ENCODE data around the gene PRDM16. TPM values are rescaled to one million over a fixed set of nuclear protein-coding genes. Genes with fewer than 3 reads are reported as not detected.

PRDM16 gene
- total RNA-seq, 1 experiment from 2014 or later, result 1.6 TPM

DNA sequence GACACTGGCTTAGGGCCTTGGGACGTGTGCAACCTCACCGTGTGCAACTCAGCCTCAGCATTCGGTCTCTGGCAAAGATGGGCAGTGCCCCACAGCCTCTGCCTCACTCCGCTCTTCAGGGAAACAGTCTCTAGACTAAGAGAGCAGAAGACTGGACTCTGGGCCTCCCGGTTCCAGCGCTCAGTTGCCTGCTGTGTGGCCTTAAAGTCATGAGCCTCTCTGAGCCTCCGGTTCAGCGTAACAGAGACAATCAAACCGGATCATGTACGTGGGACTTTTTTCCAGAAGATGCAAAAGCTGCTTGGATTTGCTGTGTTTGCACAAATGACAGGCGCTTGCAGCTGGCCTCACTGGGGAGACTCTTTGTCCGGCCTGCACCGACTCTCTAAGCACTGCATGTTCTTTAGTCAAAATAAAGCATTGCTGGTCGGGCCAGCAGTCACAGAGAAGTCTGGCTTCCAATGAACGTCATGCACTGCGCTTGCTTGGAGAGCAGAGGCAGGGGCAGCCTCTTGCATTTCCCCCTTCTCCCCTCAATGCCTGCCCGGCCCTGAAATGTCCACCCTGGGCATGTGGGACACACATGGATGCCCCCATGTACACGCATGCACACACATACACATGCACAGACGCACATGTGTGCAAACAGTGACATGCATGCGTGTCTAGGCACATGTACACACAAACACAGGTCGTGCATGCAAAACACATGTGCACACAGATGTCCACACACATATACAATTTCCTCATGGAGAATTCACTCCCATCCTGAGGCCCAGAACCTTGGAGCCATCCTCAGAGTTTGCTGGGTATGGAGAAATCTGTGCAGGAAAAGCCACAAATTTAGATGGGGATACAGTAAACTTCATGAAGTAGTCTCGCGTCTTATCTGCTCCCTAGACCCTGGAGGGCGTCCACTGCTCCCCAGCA, 152.4 kb downstream of the PRDM16 start:
- TF ChIP-seq FOXP1 (CRISPR knock-in tag; IDR thresholded peaks at IDR 0.05; ENCODE audit: borderline replicate concordance) (no peak), ZNF263 (CRISPR knock-in tag; IDR thresholded peaks at IDR 0.05; ENCODE audit: low read depth) (no peak), GRHL2 (CRISPR knock-in tag; IDR thresholded peaks at IDR 0.05; ENCODE audit: insufficient replicate concordance, severe bottlenecking) (no peak), CREB1 (CRISPR knock-in tag; IDR thresholded peaks at IDR 0.05) (no peak), SOX15 (CRISPR knock-in tag; IDR thresholded peaks at IDR 0.05) (no peak), FOXK1 (CRISPR knock-in tag; IDR thresholded peaks at IDR 0.05) (no peak), IRF2 (CRISPR knock-in tag; IDR thresholded peaks at IDR 0.05; ENCODE audit: borderline replicate concordance, low read depth) (no peak), GTF2I (CRISPR knock-in tag; conservative IDR thresholded peaks at IDR 0.05) (no peak), NFATC4 (CRISPR knock-in tag; IDR thresholded peaks at IDR 0.05) (no peak), NR1H2 (CRISPR knock-in tag; IDR thresholded peaks at IDR 0.05) (no peak), JAZF1 (CRISPR knock-in tag; IDR thresholded peaks at IDR 0.05) (no peak)
- TF ChIP-seq, protein P1, sequence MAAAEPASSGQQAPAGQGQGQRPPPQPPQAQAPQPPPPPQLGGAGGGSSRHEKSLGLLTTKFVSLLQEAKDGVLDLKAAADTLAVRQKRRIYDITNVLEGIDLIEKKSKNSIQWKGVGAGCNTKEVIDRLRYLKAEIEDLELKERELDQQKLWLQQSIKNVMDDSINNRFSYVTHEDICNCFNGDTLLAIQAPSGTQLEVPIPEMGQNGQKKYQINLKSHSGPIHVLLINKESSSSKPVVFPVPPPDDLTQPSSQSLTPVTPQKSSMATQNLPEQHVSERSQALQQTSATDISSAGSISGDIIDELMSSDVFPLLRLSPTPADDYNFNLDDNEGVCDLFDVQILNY (CRISPR knock-in tag; IDR thresholded peaks at IDR 0.05), result no peak
- TF ChIP-seq, protein P2, sequence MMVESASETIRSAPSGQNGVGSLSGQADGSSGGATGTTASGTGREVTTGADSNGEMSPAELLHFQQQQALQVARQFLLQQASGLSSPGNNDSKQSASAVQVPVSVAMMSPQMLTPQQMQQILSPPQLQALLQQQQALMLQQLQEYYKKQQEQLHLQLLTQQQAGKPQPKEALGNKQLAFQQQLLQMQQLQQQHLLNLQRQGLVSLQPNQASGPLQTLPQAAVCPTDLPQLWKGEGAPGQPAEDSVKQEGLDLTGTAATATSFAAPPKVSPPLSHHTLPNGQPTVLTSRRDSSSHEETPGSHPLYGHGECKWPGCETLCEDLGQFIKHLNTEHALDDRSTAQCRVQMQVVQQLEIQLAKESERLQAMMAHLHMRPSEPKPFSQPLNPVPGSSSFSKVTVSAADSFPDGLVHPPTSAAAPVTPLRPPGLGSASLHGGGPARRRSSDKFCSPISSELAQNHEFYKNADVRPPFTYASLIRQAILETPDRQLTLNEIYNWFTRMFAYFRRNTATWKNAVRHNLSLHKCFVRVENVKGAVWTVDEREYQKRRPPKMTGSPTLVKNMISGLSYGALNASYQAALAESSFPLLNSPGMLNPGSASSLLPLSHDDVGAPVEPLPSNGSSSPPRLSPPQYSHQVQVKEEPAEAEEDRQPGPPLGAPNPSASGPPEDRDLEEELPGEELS (CRISPR knock-in tag; IDR thresholded peaks at IDR 0.05), result no peak
- TF ChIP-seq, protein P3, sequence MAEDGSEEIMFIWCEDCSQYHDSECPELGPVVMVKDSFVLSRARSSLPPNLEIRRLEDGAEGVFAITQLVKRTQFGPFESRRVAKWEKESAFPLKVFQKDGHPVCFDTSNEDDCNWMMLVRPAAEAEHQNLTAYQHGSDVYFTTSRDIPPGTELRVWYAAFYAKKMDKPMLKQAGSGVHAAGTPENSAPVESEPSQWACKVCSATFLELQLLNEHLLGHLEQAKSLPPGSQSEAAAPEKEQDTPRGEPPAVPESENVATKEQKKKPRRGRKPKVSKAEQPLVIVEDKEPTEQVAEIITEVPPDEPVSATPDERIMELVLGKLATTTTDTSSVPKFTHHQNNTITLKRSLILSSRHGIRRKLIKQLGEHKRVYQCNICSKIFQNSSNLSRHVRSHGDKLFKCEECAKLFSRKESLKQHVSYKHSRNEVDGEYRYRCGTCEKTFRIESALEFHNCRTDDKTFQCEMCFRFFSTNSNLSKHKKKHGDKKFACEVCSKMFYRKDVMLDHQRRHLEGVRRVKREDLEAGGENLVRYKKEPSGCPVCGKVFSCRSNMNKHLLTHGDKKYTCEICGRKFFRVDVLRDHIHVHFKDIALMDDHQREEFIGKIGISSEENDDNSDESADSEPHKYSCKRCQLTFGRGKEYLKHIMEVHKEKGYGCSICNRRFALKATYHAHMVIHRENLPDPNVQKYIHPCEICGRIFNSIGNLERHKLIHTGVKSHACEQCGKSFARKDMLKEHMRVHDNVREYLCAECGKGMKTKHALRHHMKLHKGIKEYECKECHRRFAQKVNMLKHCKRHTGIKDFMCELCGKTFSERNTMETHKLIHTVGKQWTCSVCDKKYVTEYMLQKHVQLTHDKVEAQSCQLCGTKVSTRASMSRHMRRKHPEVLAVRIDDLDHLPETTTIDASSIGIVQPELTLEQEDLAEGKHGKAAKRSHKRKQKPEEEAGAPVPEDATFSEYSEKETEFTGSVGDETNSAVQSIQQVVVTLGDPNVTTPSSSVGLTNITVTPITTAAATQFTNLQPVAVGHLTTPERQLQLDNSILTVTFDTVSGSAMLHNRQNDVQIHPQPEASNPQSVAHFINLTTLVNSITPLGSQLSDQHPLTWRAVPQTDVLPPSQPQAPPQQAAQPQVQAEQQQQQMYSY (CRISPR knock-in tag; IDR thresholded peaks at IDR 0.05), result no peak
- TF ChIP-seq, protein P4, sequence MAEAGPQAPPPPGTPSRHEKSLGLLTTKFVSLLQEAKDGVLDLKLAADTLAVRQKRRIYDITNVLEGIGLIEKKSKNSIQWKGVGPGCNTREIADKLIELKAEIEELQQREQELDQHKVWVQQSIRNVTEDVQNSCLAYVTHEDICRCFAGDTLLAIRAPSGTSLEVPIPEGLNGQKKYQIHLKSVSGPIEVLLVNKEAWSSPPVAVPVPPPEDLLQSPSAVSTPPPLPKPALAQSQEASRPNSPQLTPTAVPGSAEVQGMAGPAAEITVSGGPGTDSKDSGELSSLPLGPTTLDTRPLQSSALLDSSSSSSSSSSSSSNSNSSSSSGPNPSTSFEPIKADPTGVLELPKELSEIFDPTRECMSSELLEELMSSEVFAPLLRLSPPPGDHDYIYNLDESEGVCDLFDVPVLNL (CRISPR knock-in tag; IDR thresholded peaks at IDR 0.05; ENCODE audit: borderline replicate concordance, low read depth), result no peak
- TF ChIP-seq, protein P5, sequence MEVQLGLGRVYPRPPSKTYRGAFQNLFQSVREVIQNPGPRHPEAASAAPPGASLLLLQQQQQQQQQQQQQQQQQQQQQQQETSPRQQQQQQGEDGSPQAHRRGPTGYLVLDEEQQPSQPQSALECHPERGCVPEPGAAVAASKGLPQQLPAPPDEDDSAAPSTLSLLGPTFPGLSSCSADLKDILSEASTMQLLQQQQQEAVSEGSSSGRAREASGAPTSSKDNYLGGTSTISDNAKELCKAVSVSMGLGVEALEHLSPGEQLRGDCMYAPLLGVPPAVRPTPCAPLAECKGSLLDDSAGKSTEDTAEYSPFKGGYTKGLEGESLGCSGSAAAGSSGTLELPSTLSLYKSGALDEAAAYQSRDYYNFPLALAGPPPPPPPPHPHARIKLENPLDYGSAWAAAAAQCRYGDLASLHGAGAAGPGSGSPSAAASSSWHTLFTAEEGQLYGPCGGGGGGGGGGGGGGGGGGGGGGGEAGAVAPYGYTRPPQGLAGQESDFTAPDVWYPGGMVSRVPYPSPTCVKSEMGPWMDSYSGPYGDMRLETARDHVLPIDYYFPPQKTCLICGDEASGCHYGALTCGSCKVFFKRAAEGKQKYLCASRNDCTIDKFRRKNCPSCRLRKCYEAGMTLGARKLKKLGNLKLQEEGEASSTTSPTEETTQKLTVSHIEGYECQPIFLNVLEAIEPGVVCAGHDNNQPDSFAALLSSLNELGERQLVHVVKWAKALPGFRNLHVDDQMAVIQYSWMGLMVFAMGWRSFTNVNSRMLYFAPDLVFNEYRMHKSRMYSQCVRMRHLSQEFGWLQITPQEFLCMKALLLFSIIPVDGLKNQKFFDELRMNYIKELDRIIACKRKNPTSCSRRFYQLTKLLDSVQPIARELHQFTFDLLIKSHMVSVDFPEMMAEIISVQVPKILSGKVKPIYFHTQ (CRISPR knock-in tag; IDR thresholded peaks at IDR 0.05), result no peak
- TF ChIP-seq, protein P6, sequence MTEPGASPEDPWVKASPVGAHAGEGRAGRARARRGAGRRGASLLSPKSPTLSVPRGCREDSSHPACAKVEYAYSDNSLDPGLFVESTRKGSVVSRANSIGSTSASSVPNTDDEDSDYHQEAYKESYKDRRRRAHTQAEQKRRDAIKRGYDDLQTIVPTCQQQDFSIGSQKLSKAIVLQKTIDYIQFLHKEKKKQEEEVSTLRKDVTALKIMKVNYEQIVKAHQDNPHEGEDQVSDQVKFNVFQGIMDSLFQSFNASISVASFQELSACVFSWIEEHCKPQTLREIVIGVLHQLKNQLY (CRISPR knock-in tag; IDR thresholded peaks at IDR 0.05), result no peak
- H3K36me3 Mint-ChIP-seq, result no peaks in the 10 kb centered on the region
- DNase-seq (ENCODE audit: low spot score) (no peak), ATAC-seq (no peak)
- H3K27me3 Mint-ChIP-seq (ENCODE audit: low read depth), result no peaks in the 10 kb centered on the region
- ChIA-PET POLR2A (interaction anchor here (0.6 kb wide), 1 partner anchor 29 kb away, joined by 4 read pairs; no protein-coding TSS in a partner anchor), CTCF (no interaction called here)
- no peak overlapping the region for H3K4me3 Mint-ChIP-seq
- H3K27ac Mint-ChIP-seq, result peak overlapping the region; percentile 60; the same call in 1 of the 2 replicates
- no peaks in the 10 kb centered on the region for H3K9me3 Mint-ChIP-seq
- H3K4me1 Mint-ChIP-seq, result peaks cover 6% of the 10 kb centered on the region; the same call in 1 of the 2 replicates
